NCI-H2227 treated with DMSO at 0.1 percent for 48 hours (cell line): Measurements from ENCODE around the gene DNAJC9.
A peak's percentile ranks its signal among the peaks of the same experiment; 100 is the strongest.
"Not testable (repeated sequence)": the region's sequence is repeated elsewhere in the genome, so short reads cannot be mapped to it uniquely, and the experiment has no call there.

ENCODE experiments used
- DNase-seq: peaks from one replicate; lab custom pipeline; 2025; lab: John Stamatoyannopoulos, UW

DNAJC9 gene, protein sequence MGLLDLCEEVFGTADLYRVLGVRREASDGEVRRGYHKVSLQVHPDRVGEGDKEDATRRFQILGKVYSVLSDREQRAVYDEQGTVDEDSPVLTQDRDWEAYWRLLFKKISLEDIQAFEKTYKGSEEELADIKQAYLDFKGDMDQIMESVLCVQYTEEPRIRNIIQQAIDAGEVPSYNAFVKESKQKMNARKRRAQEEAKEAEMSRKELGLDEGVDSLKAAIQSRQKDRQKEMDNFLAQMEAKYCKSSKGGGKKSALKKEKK

DNA sequence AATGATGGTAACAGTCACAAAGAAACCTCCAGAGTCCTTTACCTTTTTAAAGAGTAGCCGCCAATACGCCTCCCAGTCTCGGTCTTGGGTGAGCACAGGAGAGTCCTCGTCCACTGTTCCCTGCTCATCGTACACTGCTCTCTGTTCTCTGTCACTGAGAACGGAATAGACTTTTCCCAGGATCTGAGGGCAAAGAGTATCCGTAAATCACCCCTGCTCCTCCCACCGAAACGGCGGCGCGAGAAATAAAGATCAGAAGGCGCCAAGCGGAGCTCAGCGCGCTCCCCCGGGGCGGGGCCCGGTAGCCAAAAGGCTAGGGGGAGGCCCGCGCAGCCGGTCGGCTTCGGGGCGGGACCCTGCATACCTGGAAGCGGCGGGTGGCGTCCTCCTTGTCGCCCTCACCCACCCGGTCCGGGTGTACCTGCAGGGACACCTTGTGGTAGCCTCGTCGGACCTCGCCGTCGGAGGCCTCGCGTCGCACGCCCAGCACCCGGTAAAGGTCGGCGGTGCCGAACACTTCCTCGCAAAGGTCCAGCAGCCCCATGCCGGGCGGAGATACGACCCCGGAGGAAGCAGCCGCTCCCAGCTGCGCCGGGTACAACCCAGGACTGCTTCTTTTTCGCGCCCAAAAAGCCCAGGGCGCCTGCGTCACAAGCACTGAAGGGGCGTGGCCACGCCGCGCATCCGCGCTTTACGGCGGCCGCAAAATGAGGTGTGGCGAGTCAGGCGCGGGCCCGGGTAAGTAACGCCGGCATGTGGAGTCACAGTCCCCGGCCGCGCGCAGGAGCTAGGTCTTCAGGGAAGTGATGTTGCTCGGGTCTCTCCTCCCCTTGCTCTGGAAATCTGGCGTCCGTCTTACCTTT, at the start of gene DNAJC9:
DNAJC9 (minus strand) TSS at position 610 of the 863 bp plus-strand sequence; CDS start at position 544, 66 bp downstream.
- DNase-seq: peak; percentile 90

DNA sequence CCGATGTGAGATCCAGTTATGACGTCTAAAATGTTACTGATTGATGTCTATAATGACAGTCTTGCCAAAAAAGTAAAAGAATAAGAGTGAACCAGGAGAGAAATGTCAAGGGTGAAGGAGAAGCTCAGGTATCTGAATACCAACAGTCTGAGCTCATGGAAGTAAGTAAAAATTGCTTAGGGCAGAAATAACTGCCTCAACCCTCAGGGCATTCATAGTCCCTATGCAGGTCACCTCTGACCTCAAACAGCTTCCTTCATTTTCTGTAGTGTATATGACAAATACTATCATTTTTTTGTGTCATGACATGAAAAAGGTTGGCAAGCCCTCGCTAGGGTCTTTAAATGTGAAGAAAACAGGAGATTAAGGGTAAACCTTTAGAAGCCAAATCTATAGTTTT, 46.4 kb upstream of the DNAJC9 start:
- DNase-seq: no peak

DNA sequence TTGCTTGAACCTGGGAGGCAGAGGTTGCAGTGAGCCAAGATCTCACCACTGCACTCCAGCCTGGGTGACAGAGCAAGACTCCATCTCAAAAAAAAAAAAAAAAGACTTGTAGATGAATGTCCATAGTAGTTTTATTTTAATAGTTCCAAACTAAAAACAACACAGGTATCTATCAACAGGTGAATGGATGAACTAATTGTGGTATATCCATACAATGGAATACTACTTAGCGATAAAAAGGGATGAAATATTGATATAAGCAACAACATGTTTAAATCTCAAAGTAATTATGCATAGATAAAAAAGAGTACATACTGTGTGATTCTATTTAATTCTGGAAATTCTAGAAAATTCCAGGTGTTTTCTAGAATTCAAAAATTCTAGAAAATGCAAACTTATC, 42.9 kb upstream of the DNAJC9 start:
- DNase-seq: no peak

DNA sequence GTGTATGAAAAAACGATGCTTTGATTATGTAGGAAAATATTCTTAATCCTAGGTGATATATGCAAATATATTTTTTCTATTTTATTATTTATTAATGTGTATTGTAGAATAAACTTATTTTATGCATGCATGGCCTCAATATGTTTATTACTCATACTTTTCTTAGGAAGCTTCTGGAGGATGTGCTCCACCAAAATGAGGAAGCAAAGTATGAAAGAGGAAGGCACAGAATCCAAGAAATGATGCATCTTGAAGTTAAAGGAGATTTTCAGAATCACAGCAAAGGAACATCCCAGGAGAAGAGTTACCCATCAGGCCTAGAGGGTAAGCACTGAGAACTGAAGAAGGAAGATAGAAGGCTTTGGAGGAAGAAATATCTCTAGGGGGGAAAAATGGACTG, 40.4 kb upstream of the DNAJC9 start:
- no peak for DNase-seq

DNA sequence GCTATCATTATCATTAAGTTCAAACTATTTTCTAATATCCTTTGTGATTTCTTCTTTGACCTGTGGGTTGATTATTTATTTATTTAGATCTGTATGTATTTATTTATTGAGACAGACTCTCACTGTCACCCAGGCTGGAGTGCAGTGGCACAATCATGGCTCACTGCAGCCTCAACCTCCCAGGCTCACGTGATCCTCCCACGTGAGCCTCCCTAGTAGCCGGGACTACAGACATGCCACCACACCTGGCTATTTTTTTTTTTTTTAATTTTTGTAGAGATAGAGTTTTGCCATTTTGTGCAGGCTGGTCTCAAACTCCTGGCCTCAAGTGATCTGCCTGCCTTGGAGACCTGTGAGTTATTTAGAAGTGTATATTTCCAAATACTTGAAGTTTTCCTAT, 34.0 kb upstream of the DNAJC9 start:
- DNase-seq: no peak

DNA sequence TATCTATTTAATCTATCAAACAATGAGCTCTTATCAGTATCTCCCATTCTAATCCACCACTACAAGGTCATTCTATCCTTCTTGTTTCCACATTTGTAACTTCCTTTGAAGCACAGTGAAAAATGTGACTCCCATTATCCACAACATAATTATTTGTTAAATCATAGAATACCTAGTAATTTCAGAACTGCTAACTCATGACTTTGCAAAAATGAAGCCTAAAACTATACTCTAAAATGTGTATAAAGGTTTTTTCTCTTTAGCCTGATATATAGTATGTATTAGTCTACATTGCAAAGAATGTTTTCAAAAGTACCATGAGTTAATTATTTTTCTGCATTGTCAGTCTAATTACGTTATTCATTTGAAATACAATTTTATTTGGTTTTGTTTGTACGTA, 17.4 kb upstream of the DNAJC9 start:
- no peak for DNase-seq

DNA sequence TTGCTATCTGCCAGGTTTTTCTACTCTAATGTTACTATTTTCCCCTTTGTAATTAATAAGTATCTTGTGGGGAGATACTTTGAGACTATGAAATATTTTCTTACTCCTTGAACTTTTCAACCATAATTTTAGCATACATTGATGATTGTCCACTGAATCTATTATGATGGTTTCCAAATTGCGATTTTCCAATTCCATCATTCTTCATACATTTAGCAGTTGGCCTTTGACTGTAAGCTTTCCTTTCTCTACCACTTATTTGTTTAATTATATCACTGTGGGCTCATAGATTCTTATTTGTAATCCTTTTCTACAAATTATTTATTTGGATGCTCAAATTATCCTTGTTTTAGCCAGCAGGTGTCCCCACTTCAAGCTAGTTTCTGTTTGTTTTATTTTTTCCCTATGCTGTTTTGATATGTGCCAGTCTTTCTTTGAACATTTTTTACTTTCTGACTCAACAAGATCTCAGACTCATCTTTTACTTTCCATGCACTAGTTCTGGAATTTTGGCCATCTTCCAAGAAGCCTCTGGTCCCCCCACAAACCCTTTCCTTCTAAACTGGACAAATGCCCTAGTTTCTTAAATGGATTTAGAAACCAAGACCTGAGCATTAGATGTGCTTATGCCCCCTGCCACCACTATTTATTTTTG, 16.8 kb upstream of the DNAJC9 start:
- DNase-seq: no peak

DNA sequence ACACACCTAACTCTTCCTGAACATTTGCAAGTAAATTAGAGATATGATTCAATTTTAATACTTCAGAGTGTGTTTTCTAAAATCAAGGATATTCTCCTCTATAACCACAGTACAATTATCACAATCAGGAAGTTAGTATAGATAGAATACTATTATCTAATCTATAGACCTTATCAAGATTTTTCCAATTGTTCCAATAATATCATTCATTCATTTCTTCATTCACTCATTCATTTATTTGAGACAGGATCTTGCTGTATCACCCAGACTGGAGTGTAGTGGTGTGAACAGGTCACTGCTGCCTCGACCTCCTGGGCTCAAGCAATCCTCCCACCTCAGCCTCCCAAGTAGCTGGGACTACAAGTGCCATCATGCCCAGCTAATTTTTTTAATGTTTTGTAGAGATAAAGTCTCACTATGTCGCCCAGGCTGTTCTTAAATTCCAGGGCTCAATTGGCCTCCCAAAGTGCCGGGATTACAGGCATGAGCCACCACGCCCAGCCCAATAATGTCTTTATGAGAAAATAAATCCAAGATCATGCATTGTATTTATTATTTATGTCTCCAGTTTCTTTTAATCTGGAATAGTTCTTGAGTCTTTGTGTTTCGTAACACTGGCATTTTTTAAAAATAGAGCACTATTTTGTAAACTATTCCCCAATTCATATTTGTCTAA, 16.0 kb upstream of the DNAJC9 start:
- no peak for DNase-seq

DNA sequence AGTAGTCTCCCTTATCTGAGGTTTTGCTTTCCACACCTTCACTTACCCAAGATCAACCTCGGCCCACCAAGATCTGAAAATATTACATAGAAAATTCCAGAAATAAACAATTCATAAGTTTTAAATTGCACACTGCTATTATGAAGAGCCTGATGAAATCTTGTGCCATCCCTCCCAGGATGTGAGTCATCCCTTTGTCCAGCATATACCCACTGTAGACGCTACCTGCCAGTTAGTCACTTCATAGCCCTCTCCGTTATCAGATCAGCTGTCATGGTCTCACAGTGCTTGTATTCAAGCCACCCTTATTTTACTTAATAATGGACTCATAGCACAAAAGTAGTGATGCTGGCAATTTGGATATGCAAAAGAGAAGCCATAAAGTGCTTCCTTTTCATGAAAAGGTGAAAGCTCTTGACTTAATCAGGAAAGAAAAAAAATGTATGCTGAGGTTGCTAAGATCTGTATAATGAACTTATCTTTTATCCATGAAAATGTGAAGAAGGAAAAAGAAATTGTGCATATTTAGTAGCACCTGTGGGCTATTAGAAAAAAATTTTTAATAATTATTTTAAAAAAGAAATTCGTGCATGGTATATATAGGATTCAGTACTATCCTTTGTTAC, 15.2 kb upstream of the DNAJC9 start:
- no peak for DNase-seq

DNA sequence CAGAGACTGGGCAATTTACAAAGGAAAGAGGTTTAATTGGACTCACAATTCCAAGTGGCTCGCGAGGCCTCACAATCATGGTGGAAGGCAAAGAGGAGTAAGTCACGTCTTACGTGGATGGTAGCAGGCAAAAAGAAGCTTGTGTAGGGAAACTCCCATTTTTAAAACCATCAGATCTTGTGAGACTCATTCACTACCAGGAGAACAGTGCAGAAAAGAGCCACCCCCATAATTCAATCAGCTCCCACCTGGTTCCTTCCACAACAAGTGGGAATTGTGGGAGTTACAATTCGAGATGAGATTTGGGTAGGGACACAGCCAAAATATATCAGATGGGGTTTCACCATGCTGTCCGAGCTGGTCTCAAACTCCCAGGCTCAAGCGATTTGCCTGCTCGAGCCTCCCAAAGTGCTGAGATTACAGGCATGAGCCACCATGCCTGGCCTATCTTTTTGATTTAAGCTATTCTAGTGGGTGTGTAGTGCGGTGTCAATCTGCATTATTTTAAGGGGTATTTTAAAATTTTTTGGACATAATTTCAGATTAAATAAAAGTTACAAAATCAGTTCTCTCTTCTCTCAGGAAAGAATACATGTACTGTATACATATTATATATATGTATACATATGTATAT, 14.4 kb upstream of the DNAJC9 start:
- no peak for DNase-seq

DNA sequence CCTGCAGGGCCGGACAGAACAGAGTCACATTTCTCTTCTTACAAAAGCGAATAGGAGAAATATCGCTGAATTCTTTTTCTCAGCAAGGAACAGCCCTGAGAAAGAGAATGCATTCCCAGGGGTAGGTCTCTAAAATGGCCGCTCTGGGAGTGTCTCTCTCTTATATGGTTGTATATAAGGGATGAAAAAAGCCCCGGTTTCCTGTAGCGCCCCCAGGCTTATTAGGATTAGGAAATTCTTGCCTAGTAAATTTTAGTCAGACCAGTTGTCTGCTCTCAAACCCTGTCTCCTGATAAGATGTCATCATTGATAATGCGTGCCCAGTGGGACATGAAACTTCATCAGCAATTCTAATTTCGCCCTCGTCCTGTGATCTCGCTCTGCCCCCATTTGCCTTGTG, 11.6 kb upstream of the DNAJC9 start:
- not testable (repeated sequence) for DNase-seq

DNA sequence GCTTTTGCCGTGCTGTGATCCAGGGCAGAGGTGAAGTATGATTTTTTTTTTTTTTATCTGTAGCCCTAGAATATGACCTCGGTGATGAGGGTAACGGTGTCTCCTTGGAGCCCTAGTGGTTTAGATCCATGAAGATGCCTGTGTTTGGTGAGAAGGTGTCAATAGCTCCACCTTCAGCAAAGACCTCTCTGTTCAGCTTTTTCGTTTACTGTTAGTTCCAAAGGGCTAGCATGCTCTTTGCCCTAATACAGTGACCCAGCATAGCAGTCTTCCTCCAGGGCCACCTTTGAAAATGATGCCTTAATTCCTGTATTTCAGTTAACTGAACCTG, 6.1 kb upstream of the DNAJC9 start:
- DNase-seq: no peak

DNA sequence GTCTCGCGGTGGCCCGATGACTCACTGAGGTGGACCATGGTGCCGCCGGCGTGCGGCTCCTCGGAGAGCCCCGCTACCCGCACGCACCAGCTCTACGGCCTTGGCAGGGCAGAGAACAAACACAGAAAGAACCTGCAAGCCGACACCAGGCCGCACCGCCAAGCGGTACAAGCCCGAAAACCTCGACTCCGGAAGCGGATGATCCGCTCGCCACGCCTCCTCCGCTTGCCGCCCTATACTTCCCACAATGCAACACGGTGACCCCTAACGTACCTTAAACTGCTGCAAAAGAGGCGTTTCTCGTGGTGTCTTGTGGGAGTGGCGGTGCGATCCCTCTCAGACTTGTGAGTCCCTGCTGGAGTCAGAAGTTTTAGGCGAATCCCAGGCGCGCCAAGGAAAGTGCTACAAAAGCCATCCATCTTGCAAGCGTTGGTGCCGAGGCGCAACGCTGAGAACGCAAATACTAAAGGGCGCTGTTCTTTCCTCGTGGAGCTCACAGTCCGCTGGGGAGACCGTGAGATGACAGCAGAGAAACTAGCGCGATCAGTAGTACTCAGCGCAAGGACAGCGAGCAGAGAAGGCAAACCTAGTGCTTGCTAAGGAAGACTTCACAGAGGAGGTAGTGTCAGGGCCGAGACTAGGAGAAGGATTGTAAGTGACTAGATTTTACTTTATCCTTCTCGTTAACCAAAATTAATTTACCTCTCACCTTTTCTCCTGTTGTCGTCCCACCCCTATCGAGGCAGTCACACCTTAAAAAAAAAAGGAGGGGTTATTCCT, 5.6 kb upstream of the DNAJC9 start, which contains the start of gene MRPS16:
MRPS16 (minus strand) TSS at position 200 of the 780 bp plus-strand sequence; CDS start at position 38, 162 bp downstream.
- peak; percentile 83 for DNase-seq

DNA sequence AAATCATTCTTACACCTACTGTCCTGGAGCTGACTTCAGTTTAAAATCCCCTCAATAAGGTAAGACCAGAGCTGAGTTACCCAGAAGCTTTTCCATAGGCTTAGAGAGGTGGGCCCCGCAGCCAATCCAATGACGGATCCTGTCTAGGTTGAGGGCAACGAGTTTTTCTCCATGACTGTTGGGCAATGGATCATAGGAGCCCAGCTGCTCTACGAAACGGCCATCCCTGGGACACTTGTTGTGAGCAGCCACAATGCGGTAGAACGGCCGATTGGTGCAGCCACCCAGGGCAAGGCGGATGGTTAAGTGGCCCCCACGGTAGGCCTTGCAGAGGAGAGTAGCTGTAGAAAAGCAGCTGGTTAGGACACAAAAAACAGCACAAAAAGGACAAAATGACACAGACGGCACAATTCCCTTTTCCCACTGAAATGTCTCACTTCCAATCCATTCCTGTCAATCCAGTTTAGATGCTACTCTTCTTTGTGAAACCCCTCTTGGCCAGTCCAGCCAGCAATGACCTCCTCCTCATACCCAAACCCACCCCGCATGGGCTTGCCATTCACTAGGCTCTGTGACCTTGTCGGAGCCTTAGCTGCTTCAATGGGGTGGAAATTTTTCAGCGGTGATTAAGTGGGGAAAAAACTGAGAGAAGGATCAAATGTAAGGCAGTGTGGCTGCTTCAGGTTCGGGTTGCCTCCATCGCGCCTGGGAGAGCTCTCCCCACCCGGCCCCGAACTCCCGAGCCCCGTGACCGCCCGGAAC, 4.8 kb upstream of the DNAJC9 start:
- DNase-seq: no peak

DNA sequence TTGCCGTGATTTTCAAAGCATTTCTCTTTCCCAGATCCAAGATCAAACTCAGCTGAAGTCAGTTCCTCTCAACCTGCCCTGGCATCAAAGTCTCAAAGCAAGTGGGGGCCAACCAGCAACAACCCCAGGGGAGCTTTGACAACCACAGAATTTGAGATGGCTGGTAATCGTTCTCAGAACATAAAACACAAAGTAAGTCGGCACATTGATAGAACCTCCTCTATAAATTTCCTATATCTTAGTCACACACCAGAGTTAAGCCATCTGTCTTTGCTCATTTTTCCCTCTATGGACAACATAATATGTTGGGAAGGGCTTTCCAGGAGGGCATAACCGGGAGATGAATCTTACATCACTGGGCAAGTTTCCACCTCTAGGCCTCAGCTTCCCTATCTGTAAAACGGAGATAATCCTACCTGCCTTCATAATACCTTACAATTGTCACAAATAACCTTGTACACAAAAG, 1.2 kb upstream of the DNAJC9 start:
- DNase-seq: no peak

DNA sequence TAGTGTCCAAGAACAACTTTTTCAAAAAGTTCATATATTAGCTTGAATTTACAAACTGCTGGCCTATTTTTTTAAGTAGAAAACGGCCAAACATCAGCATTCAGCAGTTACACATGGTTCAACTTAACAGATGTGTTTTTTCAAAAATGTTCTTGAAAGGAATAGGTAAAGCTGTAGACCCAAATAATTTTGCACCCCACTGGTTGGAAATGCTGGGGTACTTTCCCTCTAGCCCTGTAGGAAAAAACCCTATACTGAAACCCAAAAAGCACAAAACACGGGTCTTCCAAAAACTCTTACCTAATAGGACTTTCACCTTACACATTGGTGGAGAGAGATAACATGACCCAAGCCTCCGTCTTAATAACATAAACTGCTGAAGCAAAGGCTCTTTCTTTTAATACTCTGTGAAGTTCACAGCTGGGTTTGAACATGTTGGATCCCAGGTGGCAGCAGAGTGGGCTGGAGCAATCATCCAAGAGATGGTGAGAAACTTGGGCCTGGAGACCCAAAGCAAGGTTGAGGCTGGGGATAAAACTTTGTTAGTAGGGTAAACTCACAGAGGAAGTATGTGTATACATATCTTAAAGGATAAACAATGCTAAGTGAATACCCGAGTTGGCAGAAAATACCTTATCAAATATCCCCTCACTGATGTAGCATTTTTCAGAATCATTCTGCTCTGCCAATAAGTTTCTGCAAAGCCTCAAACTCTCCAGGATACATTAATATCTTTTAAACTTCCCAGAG, 629 bp upstream of the DNAJC9 start:
- no peak for DNase-seq

DNA sequence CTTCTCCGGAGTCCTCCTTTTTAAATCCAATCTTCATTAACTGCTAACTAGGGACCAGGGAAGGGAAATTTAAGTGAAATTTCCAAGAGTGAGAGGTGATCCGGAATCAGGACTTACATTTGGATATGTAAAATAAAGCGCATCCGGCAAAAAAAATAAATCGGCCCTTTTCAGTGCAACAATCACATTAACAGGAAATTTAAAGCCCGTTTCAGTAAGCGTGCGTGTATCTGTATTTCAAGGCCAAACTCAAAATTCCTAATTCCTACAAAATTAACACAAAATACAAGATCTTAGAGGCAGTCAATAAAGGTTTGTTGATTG, 771 bp downstream of the DNAJC9 start:
- DNase-seq: no peak

DNA sequence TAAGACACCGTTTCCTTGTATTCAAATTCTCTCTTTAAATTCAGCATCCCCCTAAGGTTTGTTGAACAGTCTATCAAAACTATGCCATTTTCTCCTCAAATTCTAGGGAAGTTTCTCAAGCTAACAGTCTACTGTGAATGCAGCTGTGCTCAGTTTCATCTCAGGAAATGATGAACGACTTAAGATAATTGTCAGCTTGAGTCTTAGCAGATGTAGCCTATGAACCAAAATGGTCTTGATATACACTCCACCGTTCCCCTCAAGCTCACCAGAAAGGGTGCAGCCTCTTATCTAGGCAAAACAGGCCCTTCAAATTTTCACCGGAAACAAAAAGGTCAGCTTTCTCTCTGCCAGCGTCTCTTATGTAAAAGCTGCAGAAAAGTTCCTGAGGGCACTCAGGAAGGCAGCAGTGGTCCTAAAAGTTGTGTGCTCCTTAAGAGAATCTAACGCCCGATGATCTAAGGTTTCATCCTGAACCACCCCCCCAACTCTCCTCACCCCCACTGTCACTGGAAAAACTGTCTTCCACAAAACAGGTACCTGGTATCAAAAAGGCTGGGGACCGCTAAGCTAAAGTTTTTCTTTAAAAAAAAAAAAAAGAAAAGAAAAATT, 2.1 kb downstream of the DNAJC9 start:
- DNase-seq: no peak

DNA sequence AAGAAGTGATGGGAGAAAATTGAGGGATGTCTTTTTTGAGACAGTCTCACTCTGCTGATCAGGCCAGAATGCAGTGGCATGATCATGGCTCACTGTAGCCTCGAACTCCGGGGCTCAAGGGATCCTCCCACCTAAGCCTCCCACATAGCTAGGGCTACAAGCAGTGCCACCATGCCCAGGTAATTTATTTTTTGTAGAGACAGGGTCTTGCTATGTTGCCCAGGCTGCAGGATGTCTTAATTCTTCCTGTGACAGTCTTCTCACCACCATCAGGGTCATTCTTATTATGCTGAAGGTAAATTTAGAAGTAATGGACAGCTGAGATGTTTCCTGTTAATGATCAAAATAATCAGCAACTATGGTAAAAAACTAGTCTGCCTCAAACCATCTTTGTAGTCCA, 7.1 kb downstream of the DNAJC9 start:
- DNase-seq: no peak
